ENCODE measurements around the gene HASPIN. TPM values are rescaled to one million over a fixed set of nuclear protein-coding genes. Genes with fewer than 3 reads are reported as not detected.

Gene HASPIN
- total and polyA plus RNA-seq, 12 donors: 0.12 to 1.5 (median 0.25) TPM; not detected in 1

DNA sequence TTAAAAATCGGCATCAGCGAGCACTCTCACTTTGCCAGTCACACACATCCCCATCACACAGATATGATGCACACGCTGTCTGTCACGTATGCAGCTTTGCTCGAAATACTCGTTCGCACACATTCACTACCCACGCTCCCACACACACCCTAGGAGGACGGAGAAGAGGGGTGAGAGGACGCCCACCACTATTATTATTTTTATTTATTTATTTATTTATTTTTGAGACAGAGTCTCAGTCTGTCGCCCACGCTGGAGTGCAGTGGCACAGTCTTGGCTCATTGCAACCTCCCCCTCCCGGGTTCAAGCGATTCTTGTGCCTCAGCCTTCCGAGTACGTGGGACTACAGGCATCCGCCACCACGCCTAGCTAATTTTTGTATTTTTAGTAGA lies 30.4 kb downstream of the HASPIN start:
- Histone ChIP-seq H3K27ac (no peak overlapping the region), H3K36me3 (no peaks in the 10 kb centered on the region), H3K4me3 (no peak overlapping the region), H3K27me3 (peaks cover 0 to 46% (median 9%) of the 10 kb centered on the region in 7 donors), H3K9me3 (peaks cover 0 to 1% (median 0%) of the 10 kb centered on the region in 11 donors), H3K4me1 (peaks cover 0 to 10% (median 0%) of the 10 kb centered on the region in 9 donors)
- TF ChIP-seq, protein P1, sequence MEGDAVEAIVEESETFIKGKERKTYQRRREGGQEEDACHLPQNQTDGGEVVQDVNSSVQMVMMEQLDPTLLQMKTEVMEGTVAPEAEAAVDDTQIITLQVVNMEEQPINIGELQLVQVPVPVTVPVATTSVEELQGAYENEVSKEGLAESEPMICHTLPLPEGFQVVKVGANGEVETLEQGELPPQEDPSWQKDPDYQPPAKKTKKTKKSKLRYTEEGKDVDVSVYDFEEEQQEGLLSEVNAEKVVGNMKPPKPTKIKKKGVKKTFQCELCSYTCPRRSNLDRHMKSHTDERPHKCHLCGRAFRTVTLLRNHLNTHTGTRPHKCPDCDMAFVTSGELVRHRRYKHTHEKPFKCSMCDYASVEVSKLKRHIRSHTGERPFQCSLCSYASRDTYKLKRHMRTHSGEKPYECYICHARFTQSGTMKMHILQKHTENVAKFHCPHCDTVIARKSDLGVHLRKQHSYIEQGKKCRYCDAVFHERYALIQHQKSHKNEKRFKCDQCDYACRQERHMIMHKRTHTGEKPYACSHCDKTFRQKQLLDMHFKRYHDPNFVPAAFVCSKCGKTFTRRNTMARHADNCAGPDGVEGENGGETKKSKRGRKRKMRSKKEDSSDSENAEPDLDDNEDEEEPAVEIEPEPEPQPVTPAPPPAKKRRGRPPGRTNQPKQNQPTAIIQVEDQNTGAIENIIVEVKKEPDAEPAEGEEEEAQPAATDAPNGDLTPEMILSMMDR (IDR thresholded peaks at IDR 0.05): no peak
- DNase-seq (no peak), ATAC-seq (no peak)
- WGBS, 2 donors: 85 to 88% methylated on average over 18 of the region's 18 CpGs
- intact Hi-C loops (cut with DNase I): no loop called here

- H3K4me3 ChIP-seq: peak overlapping the region in 2 of 10 donors; percentile 20 to 37
- WGBS, 2 donors: 7 to 8% methylated on average over 53 to 55 of the region's 56 CpGs
- DNase-seq (no peak), ATAC-seq (peak in 5 of 8 donors; percentile 23 to 60 (median 46))
- H3K9me3 ChIP-seq: peaks cover 0 to 8% (median 0%) of the 10 kb centered on the region in 11 donors
- peaks cover 0 to 9% (median 0%) of the 10 kb centered on the region in 9 donors for H3K4me1 ChIP-seq
- TF ChIP-seq, protein P1 (IDR thresholded peaks at IDR 0.05): no peak
- no peaks in the 10 kb centered on the region for H3K36me3 ChIP-seq
- H3K27ac ChIP-seq: peak overlapping the region in 1 of 10 donors; percentile 44
- intact Hi-C loops (cut with DNase I): no loop called here
- peaks cover 0 to 46% (median 9%) of the 10 kb centered on the region in 7 donors for H3K27me3 ChIP-seq
These were observed 31.0 kb downstream of the HASPIN start for GRCh38 chr17:3754458-3755334.

DNA sequence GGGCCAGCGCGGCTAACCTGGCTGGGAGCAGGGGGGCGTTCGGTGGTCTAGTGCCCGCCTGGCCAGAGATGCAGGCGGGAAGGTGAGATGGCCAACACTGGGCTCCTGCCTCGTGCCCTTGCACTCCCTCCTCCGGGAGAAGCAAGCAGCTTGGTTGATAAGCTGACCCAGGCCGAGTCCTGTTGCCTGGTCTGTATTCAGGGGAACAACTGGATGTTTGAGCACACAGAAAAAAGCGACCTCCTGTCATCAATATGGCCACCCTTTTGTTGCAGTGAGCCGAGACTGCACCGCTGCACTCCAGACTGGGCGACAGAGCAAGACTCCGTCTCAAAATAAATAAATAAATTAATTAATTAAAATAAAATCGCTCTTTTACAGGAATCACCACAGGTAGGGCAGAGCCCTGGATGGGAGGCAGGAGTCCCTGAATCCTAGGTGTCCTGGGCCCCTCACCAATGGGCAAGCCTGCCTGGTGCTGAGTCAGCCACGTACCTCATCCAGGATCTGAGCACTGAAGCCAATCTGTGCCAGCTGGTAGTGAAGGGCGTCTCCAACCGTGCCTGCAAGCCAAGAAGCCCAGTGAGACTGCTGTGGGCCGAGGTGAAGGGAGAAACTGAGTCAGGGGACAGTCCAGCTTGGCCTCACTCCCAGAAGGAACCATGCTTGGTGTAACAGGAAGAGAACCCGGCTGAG lies 31.8 kb downstream of the HASPIN start:
- Histone ChIP-seq H3K9me3 (peaks cover 0 to 13% (median 2%) of the 10 kb centered on the region in 11 donors), H3K27me3 (peaks cover 0 to 42% (median 9%) of the 10 kb centered on the region in 7 donors), H3K36me3 (no peaks in the 10 kb centered on the region), H3K4me1 (peaks cover 0 to 4% (median 0%) of the 10 kb centered on the region in 9 donors), H3K4me3 (peak overlapping the region in 2 of 10 donors; percentile 20 to 37), H3K27ac (peak overlapping the region in 1 of 10 donors; percentile 44)
- ATAC-seq: peak in 1 of 8 donors; percentile 4
- intact Hi-C loops (cut with DNase I): no loop called here
- no peak for DNase-seq
- TF ChIP-seq, protein P1 (IDR thresholded peaks at IDR 0.05): no peak
- 53 to 54% methylated on average over 20 of the region's 20 CpGs for WGBS, 2 donors

GRCh38 chr17:3759597-3760216 lies 36.0 kb downstream of the HASPIN start:
- Histone ChIP-seq H3K4me3 (no peak overlapping the region), H3K36me3 (no peaks in the 10 kb centered on the region), H3K27ac (no peak overlapping the region), H3K4me1 (peaks cover 0 to 4% (median 0%) of the 10 kb centered on the region in 9 donors), H3K9me3 (peaks cover 0 to 13% (median 2%) of the 10 kb centered on the region in 11 donors), H3K27me3 (peaks cover 0 to 10% (median 4%) of the 10 kb centered on the region in 7 donors)
- no peak for DNase-seq
- WGBS, 2 donors: 83% methylated on average over 6 of the region's 6 CpGs
- TF ChIP-seq, protein P1 (IDR thresholded peaks at IDR 0.05): no peak
- ATAC-seq: no peak
- intact Hi-C loops (cut with DNase I): no loop called here
